Progenitor cell of endocrine pancreas (in vitro differentiated cells): Measurements from ENCODE around the gene CDH13. TPM values are rescaled to one million over a fixed set of nuclear protein-coding genes. Genes with fewer than 3 reads are reported as not detected.

ENCODE experiments used
- DNase-seq: peaks from one replicate; pipeline ENCODE4 v3.0.0; 2021; ENCODE audit warnings: low spot score; ENCODE audit not compliant: unreplicated experiment
- H3K27ac Mint-ChIP-seq: 2 replicates; pipeline ENCODE4 v1.8.0; 2021; ENCODE audit warnings: mild to moderate bottlenecking, moderate library complexity, mixed read lengths
- H3K27me3 Mint-ChIP-seq: 2 replicates; pipeline ENCODE4 v1.8.0; 2021; ENCODE audit warnings: mixed read lengths
- H3K36me3 Mint-ChIP-seq: 2 replicates; pipeline ENCODE4 v1.8.0; 2022; ENCODE audit warnings: mixed read lengths; ENCODE audit not compliant: insufficient read depth
- H3K4me1 Mint-ChIP-seq: 2 replicates; pipeline ENCODE4 v1.8.0; 2021; ENCODE audit warnings: low read depth, mixed read lengths
- H3K4me3 Mint-ChIP-seq: 2 replicates; pipeline ENCODE4 v1.8.0; 2021; ENCODE audit warnings: low read depth, mild to moderate bottlenecking, moderate library complexity, mixed read lengths
- H3K9me3 Mint-ChIP-seq: 2 replicates; pipeline ENCODE4 v1.8.0; 2021; ENCODE audit warnings: low read depth, mixed read lengths
- total RNA-seq: library from RNA; stranded (reverse); gene quantifications from 2 replicates; pipeline ENCODE4 v1.2.1, GENCODE V29; 2021
- TF ChIP-seq, protein P1 (sequence below): fragments of 200-600 bp; sonication (generic); IDR thresholded peaks from one replicate; pipeline ENCODE4 v1.5.0; 2021; ENCODE audit warnings: antibody characterized with exemption, mild to moderate bottlenecking; ENCODE audit not compliant: unreplicated experiment

Gene CDH13
- total RNA-seq, 1 donor from 2014 or later = 0.38 TPM

GRCh38 chr16:83578171-83578570 is 951.4 kb downstream of the CDH13 start:
- no peak overlapping the region for H3K27ac Mint-ChIP-seq
- no peak for DNase-seq
- no peaks in the 10 kb centered on the region for H3K36me3 Mint-ChIP-seq
- no peaks in the 10 kb centered on the region for H3K9me3 Mint-ChIP-seq
- peaks cover 6% of the 10 kb centered on the region for H3K27me3 Mint-ChIP-seq
- H3K4me1 Mint-ChIP-seq = no peaks in the 10 kb centered on the region
- TF ChIP-seq, protein P1, sequence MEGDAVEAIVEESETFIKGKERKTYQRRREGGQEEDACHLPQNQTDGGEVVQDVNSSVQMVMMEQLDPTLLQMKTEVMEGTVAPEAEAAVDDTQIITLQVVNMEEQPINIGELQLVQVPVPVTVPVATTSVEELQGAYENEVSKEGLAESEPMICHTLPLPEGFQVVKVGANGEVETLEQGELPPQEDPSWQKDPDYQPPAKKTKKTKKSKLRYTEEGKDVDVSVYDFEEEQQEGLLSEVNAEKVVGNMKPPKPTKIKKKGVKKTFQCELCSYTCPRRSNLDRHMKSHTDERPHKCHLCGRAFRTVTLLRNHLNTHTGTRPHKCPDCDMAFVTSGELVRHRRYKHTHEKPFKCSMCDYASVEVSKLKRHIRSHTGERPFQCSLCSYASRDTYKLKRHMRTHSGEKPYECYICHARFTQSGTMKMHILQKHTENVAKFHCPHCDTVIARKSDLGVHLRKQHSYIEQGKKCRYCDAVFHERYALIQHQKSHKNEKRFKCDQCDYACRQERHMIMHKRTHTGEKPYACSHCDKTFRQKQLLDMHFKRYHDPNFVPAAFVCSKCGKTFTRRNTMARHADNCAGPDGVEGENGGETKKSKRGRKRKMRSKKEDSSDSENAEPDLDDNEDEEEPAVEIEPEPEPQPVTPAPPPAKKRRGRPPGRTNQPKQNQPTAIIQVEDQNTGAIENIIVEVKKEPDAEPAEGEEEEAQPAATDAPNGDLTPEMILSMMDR = no peak
- no peak overlapping the region for H3K4me3 Mint-ChIP-seq

GRCh38 chr16:83579027-83579426 is 952.3 kb downstream of the CDH13 start:
- no peaks in the 10 kb centered on the region for H3K36me3 Mint-ChIP-seq
- H3K27ac Mint-ChIP-seq = no peak overlapping the region
- TF ChIP-seq, protein P1 = no peak
- no peak overlapping the region for H3K4me3 Mint-ChIP-seq
- no peak for DNase-seq
- H3K4me1 Mint-ChIP-seq = no peaks in the 10 kb centered on the region
- no peaks in the 10 kb centered on the region for H3K9me3 Mint-ChIP-seq
- peaks cover 6% of the 10 kb centered on the region for H3K27me3 Mint-ChIP-seq

- no peaks in the 10 kb centered on the region for H3K4me1 Mint-ChIP-seq
- no peak overlapping the region for H3K27ac Mint-ChIP-seq
- DNase-seq = no peak
- H3K4me3 Mint-ChIP-seq = no peak overlapping the region
- TF ChIP-seq, protein P1 = no peak
- H3K9me3 Mint-ChIP-seq = no peaks in the 10 kb centered on the region
- no peaks in the 10 kb centered on the region for H3K36me3 Mint-ChIP-seq
- peaks cover 6% of the 10 kb centered on the region for H3K27me3 Mint-ChIP-seq
Observed at GRCh38 chr16:83579436-83579835, 952.7 kb downstream of the CDH13 start.

DNA sequence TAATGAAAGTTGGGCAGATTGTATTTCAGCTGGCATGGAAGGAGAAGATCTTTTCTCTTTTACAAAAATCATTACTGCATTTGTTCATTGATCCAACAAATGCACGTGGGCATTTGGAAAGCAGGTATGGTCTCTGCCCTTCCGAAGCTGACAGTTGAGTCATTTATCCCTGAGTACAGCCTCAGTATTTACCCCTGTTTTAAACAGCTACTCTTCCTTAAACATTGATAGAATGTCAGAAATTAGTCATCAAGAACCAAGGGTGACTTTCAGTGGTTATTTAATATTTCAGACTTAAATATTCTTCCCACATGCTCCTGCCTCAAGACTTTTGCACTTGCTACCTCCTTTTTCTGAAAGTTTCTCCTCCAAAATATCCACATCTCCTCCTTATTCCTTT is 954.3 kb downstream of the CDH13 start:
- no peaks in the 10 kb centered on the region for H3K9me3 Mint-ChIP-seq
- H3K4me3 Mint-ChIP-seq = no peak overlapping the region
- H3K4me1 Mint-ChIP-seq = peaks cover 2% of the 10 kb centered on the region
- no peak for DNase-seq
- peaks cover 9% of the 10 kb centered on the region for H3K27me3 Mint-ChIP-seq
- TF ChIP-seq, protein P1 = no peak
- H3K36me3 Mint-ChIP-seq = no peaks in the 10 kb centered on the region
- H3K27ac Mint-ChIP-seq = no peak overlapping the region

DNA sequence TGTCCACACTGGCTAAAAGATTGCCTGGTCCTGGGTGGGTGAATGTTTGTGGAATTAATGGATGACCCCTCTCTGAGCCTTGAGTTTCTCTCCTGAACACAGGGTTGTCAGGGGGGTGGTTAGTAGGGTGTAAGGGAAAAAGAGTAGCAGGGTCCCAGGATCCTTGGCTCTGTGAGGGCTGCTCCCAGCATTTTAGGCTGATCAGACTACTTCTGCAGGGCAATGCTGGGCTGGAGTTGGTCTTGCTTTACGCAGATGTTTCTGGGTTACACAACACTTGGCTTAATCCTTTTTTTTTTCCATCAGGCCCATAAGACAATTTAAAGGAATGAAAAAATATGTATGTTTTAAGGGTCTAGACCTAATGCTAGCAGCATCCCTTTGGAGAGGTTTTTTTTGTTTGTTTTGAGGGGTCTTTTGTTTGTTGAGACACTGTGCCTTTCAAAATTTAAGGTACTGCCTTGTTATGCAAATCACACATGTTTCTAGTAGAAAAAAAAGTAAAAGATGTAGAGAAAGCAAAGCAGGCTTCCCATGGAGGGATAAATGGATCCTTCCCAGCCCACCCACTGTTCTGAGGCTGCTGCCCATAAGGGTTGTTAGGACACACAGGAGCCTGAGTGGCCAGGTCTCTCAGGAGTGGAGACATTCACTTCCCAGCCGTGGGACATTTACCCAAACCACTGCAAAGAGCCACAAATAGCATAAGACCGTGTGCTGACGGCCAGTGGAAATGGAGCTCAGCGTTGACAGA is 955.4 kb downstream of the CDH13 start:
- no peak for DNase-seq
- Mint-ChIP-seq H3K27ac (no peak overlapping the region), H3K9me3 (no peaks in the 10 kb centered on the region), H3K36me3 (no peaks in the 10 kb centered on the region), H3K27me3 (peaks cover 12% of the 10 kb centered on the region), H3K4me1 (peaks cover 7% of the 10 kb centered on the region), H3K4me3 (no peak overlapping the region)
- TF ChIP-seq, protein P1 = no peak
